Head of caudate nucleus (tissue), 42 donors: ENCODE results near the gene RNU5B-1.

Experiments used
- DNase-seq, 42 donors: peaks; one replicate each; pipeline versions ENCODE4 v3.0.0 to v3.0.0-alpha.2; 2020 to 2021; ENCODE audit warnings: mixed read lengths in 7 of 42
- intact Hi-C: fragments of 100-400 bp; cut with DNase I; formaldehyde crosslinking; loops from one replicate; pipeline ENCODE4 v1.15.0; 2022

The RNU5B-1 gene

DNA sequence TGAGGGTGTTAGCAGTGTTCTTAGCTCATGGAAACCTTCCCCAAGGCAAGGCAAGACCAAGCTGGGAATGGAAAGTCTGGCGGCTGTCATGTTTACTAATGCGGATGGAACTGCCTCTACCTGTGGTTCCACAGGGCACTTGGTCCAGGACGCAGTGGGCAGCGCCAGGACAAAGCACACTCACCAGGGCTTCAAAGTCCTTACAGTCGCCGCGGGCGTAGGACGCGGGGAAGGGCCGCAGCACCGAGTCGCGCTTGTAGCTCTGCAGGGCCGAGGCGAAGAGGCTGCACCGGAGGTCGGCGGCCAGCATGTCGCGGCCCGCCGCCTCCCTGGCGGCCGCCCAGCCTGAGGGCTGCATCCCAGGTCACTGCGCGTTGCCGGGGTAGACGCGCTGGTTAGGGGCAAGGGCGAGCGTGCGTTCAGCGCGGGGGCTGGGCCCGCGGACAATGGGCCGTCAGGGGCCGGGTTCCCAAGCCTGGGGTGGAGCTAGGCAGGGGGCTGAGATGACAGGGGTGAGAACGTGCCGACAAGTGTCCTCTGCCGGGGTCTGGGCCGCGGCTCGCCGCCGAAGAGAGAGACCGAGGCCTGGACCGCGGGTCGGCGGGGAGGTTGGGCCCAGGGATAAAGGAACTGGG lies 18.3 kb upstream of the RNU5B-1 start:
- peak in 32 of 42 donors; percentile 13 to 65 (median 36) for DNase-seq
- intact Hi-C loops, result no loop called here

DNA sequence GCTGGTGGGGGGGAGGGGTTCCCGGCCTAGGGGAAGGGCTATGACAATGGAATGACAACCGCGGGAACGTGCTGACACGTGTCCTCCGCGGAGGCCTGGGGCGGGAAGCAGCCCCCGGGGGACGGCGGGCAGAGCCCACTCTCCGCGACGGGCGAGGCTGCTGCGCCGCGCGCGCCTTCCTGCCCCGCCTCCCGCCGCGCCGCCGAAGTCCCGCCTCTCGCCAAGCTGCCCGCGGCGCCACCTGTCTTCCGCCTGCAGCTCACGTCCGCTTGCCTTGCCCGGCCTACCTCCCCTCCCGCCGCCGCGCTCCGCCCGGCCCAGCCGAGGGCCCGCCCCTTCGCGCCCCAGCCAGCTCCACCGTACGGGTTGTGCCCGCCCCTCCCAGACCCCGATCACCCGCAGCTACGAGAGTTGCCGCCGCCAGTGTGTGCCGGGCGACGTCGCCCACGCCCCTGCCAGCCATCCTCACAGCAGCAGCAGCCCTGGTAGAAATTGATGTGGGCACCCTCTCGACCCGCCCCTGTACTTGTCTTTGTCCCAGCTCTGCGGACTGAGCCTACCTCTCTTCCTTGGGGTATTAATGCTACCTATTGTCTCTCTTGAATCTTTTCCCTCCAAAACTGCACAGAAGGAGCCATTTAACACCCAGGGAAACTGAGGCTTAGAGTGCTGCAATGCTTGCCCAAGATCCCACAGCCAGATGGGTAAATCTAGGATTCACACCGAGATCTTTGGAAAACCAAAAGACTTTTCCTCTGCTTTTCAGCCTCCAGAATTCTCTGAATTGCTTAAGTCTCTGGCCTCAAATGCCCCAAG lies 17.6 kb upstream of the RNU5B-1 start, which contains the start of gene PARP16:
PARP16 (minus strand) TSS at position 180 of the 816 bp plus-strand sequence. CDS start 457 bp downstream, outside the sequence.
- intact Hi-C loops, result no loop called here
- peak; percentile 73 to 97 (median 93) for DNase-seq

DNA sequence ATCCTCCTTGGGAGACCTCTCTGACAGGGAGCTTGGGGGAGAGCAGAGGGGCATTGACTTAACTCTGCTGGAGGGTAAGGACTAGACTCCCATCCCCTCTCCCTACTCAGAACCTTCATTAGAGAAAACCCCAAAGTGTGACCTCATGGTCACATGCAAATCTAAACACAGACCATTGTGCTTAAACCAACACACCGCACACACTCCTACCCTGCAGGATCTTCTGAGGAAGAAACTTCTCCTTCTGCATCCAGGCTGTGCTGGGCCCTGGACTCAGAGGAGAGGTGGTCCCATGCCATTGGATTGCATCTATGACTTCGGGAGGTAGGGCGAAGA lies 17.0 kb upstream of the RNU5B-1 start:
- peak in 1 of 42 donors; percentile 13 for DNase-seq
- intact Hi-C loops, result no loop called here

DNA sequence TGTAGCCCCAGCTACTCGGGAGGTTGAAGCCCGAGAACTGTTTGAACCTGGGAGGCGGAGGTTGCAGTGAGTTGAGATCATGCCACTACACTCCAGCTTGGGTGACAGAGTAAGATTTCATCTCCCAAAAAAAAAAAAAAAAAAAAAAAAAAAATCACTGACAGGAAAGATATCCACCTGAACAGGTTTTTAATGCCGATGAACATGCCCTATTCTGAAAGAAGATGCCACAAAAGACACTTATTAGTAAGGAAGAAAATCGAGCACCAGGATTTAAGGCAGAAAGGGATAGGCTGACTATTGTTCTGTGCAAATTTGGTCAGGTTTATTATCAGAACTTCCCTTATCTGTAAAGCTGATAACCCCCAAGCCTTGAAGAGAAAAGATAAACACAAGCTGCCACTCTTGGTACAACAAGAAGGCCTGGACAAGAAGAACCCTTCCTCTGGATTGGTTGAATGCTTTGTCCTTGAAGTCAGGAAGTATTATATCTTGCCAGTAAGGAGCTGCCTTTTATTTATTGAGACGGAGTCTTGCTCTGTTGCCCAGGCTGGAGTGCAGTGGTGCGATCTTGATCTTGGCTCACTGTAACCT lies 15.1 kb upstream of the RNU5B-1 start:
- DNase-seq, result no peak
- intact Hi-C loops, result no loop called here

DNA sequence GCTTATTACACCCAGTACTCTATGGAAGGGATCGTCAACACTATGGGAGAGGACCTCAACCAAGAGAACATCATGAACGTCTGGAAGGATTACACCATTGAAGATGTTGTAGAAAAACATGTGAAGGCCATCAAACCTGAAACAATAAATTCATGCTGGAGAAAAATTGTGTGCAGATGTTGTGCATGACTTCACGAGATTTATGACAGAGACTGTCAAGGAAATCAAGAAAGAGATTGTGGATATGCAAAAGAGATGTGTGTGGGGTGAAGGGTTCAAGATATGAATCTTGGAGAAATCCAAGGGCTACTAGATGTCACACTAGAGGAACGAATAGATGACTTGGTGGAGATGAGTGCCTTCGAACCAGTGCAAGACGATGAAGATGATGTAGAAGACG lies 14.2 kb upstream of the RNU5B-1 start:
- no peak for DNase-seq
- intact Hi-C loops, result no loop called here

DNA sequence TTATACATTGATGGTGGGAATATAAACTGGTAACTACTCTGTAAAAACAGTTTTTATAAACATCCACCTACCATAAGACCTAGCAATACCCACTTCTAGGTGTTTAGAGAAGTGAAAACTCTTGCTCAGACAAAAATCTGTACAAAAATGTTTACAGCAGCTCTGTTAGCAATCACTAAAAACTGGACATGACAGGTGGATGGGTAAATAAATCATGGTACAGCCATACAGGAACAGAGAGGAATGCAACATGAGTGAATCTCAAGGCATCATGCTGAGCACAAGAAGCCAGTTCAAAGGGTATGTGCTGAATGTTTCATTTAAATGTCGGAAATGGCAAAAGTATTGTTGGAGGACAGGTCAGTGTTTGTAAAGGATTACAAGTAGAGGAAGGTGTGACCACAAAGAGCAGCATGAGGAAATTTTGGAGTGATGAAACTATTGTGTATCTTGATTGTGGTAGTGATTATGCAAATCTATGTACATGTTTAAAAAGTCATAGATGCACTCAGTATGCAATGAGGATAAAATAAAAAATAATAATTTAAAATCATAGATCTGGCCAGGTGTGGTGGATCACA lies 11.4 kb upstream of the RNU5B-1 start:
- DNase-seq, result no peak
- intact Hi-C loops, result no loop called here

DNA sequence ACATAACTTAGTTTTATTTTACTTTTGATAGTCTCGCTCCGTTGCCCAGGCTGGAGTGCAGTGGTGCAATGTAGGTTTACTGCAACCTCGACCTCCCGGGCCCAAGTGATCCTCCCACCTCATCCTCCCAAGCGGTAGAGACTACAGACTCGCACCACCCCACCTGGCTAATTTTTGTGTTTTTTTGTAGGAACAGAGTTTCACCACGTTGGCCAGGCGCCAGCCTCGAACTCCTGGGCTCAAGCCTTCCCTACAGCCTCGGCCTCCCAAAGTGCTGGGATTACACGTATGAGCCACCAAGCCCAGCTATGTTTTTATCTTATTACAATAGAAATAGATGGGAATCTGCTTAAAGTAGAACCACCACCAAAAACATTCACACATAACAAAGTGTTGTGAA lies 5.7 kb upstream of the RNU5B-1 start:
- DNase-seq, result no peak
- intact Hi-C loops, result loop anchor here (5.0 kb wide), 1 partner anchor 111 kb away; the partner anchor contains the start of gene CLPX

DNA sequence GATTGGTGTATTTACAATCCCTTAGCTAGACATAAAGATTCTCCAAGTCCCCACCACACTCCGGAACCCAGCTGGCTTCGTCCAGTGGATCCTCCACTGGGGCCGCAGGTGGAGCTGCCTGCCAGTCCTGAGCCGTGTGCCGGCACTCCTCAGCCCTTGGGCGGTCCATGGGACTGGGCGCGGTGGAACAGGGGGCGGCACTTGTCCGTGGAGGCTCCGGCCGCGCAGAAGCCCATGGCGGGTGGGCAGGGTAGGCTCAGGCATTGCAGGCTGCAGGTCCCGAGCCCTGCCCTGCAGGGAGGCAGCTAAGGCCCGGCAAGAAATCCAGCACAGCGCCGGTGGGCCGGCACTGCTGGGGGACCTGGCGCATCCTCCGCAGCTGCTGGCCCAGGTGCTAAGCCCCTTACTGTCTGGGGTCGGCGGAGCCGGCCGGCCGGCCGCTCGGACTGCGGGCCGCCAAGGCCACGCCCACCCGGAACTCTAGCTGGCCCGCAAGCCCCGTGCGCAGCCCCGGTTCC lies 3.5 kb upstream of the RNU5B-1 start:
- DNase-seq, result no peak
- intact Hi-C loops, result no loop called here

DNA sequence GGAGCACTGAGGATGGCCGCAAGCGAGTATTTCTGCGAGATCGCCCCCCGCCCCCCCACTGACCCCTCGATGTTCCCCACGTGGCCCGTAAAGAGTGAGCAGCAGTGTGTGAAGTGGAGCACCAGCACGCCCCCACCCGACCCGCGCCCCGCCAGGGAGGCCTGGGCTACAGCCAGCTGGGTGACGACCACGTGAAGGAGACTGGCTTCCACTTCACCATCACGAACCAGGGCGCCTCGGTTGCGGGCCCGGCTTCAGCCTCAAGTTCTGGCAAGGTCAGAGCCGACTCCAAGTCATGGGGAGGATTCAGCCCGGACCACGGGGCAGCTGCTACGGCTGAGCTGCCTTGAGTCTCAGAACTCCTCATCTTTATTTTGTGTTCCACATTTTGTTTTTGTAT lies 2.4 kb upstream of the RNU5B-1 start:
- peak in 5 of 42 donors; percentile 15 to 50 (median 31) for DNase-seq
- intact Hi-C loops, result no loop called here

DNA sequence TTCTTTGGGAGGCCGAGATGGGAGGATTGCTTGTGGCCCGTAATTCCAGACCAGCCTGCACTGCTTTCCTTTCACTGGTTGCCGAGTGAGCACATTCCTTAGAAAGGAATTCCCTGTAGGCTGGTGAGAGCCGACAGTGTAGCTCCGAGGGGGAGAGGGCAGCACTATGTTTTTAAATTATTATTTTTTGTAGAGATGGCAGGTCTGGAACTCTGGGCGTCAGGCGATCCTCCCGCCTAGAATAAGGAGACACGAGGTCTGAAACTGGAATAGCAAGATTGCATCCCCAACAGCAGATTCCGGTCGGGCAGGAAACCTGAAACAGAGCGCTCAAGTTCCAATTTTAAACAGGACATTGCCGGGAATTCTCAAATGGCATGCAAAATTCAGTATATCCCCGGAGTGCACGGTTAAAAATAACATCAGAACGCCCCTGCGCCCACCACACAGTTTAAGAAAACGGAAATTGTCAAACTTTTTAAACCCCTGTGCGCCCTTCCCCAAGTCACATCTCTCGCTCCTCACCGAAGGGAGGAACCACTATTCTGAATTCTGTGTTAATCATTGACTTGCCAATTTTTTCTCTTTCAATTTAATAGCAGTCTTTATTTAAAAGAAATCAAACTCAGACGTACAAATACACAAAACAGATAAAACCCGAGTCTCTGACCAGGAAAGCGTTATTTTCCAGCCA lies 643 bp upstream of the RNU5B-1 start:
- DNase-seq, result peak; percentile 35 to 85 (median 58)
- intact Hi-C loops, result no loop called here

DNA sequence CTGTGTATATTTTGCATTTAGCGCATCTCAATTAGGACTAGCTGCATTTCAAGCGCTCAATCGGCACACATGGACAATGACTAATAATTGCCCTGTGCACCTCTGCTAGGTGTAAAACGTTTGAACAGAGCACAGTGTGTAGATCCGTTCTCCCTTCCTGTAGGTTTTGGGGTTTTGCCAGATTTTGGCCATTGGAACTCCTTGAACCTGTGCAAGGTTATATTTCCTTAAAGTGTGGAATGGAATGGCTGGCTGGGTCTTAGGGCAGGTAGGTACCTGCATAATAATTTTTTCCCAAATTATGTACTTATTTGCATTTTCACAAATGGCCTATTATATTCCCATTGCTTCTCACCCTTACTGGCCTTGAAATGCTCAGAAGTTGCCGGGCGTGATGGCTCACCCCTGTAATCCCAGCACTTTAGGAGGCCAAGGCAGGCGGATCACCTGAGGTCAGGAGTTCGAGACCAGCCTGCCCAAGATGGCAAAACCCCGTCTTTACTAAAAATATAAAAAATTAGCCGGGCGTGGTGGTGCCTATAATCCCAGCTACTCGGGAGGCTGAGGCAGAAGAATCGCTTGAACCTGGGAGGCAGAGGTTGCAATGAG lies 777 bp downstream of the RNU5B-1 start:
- DNase-seq, result no peak
- intact Hi-C loops, result no loop called here

DNA sequence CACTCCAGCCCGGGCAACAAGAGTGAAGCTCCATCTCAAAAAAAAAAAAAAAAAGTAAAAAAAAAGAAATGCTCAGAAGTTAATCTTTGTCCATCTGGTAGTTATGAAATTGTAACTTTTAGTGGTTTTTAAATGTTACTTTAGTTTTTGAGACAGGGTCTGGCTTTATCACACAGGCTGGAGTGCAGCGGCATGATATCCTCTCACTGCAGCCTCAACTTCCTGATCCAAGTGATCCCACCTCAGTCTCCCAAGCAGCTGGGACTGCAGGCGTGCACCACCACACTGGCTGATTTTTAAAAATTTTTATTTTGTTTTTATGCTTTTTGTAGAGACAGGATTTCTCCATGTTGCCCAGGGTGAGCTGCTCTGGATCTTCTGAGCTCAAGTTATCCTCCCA lies 1.3 kb downstream of the RNU5B-1 start:
- intact Hi-C loops, result no loop called here
- DNase-seq, result no peak

DNA sequence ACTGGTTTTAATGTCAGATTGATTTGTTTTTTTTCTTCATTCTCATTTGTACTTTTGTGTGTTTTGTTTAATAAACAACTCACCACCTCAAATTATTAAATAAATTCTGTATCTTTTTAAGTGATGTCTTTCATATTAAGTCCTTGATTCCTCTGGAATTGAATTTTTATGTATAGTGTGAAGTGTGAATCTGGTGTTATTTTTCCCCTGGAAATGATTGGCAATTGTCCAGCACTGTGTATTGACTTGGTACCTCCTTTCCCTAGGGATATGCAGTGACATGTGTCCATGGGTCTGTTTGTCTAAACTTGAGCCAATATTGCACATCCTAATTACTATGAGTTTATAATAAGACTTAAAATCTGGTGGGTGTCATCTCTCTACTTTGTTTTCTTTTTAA lies 2.1 kb downstream of the RNU5B-1 start:
- intact Hi-C loops, result no loop called here
- DNase-seq, result no peak

DNA sequence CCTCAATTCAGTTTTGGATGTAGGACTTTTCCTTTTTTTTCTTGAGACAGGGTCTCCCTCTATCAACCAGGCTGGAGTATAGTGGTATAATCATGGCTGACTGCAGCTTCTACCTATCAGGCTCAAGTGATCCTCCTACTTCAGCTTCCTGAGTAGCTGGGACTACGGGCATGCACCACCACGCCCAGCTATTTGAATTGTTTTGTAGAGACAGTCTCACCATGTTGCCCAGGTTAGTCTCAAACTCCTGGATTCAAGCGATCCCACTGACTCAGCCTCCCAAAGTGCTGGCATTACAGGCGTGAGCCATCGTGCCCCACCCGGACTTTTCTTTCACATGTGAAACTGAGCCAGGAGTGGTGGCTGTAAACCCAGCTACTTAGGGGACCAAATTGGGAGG lies 3.5 kb downstream of the RNU5B-1 start:
- DNase-seq, result no peak
- intact Hi-C loops, result no loop called here

DNA sequence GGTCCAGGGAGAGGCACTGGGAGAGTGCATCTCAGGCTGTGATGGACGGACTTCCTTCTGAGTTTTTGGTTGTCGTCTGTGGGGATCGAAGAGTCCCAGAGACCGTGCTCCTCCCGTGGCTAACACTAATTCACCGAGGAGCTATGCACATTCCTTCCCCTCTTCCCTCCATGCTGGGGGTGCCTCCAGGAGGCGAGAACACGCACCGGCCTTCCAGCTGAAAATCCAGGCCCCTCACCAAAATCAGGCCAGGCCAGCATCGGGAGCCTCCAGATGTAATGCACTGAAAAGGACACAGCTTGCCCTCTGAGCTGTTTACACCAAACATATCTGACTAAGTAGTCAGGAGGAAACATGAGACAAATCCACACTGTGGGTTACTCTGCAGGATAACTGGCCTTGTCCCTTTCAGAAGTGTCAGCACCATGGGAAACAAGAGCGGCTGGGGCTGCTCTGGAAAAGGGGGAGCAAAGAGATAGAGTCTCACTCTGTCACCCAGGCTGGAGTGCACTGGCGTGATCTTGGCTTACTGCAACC lies 5.5 kb downstream of the RNU5B-1 start:
- DNase-seq, result no peak
- intact Hi-C loops, result no loop called here

DNA sequence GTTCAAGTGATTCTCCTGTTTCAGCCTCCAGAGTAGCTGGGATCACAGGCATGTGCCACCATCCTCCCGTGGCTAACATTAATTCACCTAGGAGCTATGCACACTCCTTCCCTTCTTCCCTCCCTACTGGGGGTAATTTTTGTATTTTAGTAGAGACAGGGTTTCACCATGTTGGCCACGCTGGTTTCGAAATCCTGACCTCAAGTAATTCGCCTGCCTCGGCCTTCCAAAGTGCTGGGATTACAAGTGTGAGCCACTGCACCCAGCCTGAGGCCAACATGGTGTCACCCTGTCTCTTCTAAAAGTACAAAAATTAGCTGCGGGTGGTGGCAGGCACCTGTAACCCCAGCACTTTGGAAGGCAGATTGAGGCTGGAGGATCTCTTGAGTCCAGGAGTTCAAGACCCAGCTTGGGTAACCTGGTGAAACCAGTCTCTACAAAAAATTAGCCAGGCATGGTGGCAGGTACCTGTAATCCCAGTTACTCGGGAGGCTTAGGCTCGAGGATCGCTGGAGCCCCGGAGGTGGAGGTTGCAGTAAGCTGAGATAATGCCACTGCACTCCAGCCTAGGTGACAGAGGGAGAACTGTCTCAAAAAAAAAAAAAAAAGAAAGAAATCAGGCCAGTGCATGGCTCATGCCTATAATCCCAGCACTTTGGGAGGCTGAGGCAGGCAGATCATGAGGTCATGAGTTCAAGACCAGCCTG lies 6.1 kb downstream of the RNU5B-1 start:
- DNase-seq, result no peak
- intact Hi-C loops, result no loop called here

DNA sequence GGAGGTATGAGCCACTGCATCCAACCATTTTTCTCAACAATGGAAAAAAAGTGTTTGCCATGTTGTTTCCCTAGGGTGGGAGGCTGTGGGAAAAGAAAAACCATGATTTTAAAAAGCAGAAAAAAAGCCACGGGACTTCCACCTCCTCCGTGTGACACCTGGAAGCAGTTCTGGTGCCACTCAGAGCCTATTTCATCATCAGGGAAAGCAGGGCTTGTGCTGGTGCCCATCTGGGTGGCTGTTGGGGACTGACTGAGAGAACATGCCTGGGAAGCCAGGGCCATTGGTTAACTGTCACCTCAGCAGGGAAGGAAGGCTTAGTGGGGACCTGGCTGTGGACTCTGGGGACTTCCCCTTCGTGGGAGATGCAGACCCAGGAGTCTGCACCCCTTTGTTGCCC lies 7.3 kb downstream of the RNU5B-1 start:
- no peak for DNase-seq
- intact Hi-C loops, result no loop called here

DNA sequence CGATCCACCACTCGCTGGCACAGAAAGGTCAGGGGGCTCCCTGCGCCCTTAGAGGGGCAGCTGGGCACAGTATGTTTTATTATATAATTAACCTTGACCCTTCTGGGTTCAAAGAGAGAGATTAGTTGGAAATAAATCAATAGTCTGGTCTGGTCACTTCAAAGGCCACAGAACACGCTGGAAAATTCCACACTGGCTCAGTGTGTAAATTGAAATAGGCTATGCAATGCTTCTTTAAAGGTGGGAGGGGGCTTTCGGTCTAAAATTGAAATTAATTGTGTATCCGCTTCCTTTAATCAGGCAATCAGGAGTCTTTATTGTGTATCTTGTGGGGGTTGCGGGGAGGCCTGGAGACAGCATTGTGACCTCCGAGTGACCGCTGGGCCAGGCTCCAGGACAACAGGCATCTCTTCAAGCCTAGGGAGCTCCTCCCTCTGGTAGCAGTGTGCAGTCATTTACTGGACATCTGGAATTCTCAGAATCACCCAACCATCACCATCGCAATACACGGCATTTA lies 8.0 kb downstream of the RNU5B-1 start:
- intact Hi-C loops, result no loop called here
- peak in 39 of 42 donors; percentile 21 to 86 (median 68) for DNase-seq
